Transverse colon (tissue), 3 donors: ENCODE results near the gene MBNL1.

Experiments used
- POLR2A ChIP-seq: fragments of 450-650 bp; IDR thresholded peaks from one replicate; pipeline ENCODE4 v1.6.1; 2016; ENCODE audit warnings: antibody characterized with exemption, mild to moderate bottlenecking, moderate library complexity
- TF ChIP-seq, protein P1 (sequence below), 5 experiments: fragments of 200-600 bp in 3 of 5; fragments of 450-650 bp in 2 of 5; sonication (generic) in 3 of 5; IDR thresholded peaks; 1 replicate in 2 of 5; 2 replicates in 3 of 5; pipeline ENCODE4 v1.5.1; 2016 to 2017; ENCODE audit warnings: antibody characterized with exemption in 5 of 5, inconsistent platforms in 3 of 5, mild to moderate bottlenecking in 2 of 5, moderate library complexity in 1 of 5

GRCh38 chr3:152452318-152452717, 183.6 kb downstream of the MBNL1 start:
- TF ChIP-seq, protein P1, sequence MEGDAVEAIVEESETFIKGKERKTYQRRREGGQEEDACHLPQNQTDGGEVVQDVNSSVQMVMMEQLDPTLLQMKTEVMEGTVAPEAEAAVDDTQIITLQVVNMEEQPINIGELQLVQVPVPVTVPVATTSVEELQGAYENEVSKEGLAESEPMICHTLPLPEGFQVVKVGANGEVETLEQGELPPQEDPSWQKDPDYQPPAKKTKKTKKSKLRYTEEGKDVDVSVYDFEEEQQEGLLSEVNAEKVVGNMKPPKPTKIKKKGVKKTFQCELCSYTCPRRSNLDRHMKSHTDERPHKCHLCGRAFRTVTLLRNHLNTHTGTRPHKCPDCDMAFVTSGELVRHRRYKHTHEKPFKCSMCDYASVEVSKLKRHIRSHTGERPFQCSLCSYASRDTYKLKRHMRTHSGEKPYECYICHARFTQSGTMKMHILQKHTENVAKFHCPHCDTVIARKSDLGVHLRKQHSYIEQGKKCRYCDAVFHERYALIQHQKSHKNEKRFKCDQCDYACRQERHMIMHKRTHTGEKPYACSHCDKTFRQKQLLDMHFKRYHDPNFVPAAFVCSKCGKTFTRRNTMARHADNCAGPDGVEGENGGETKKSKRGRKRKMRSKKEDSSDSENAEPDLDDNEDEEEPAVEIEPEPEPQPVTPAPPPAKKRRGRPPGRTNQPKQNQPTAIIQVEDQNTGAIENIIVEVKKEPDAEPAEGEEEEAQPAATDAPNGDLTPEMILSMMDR (IDR thresholded peaks at IDR 0.05), result no peak
- TF ChIP-seq POLR2A, result no peak
